KG1 (cell line): ENCODE data around the gene CDK13.
"Not testable (repeated sequence)": the region's sequence is repeated elsewhere in the genome, so short reads cannot be mapped to it uniquely, and the experiment has no call there.

Experiments used
- DNase-seq: peaks from one replicate; lab custom pipeline; 2025; lab: John Stamatoyannopoulos, UW

Gene CDK13

GRCh38 chr7:39949971-39950472, at the start of gene CDK13:
Gene CDK13, plus strand, starts transcription at chr7:39950256. Its CDS starts 386 bp downstream, at chr7:39950642.
- peak; percentile 62 for DNase-seq

- DNase-seq, result no peak
These were observed 46.0 kb upstream of the CDK13 start for GRCh38 chr7:39904077-39904486.

- no peak for DNase-seq
These were observed 41.9 kb upstream of the CDK13 start for GRCh38 chr7:39908141-39908540.

GRCh38 chr7:39908973-39909372, 41.1 kb upstream of the CDK13 start:
- DNase-seq, result no peak

- DNase-seq, result no peak
These were observed 40.5 kb upstream of the CDK13 start for GRCh38 chr7:39909526-39909925.

- DNase-seq, result no peak
These were observed 39.8 kb upstream of the CDK13 start for GRCh38 chr7:39910108-39910869.

- no peak for DNase-seq
These were observed 38.9 kb upstream of the CDK13 start for GRCh38 chr7:39911167-39911566.

- not testable (repeated sequence) for DNase-seq
These were observed 34.2 kb upstream of the CDK13 start for GRCh38 chr7:39915847-39916246.

- no peak for DNase-seq
These were observed 30.4 kb upstream of the CDK13 start for GRCh38 chr7:39919646-39920045.

- no peak for DNase-seq
These were observed 28.4 kb upstream of the CDK13 start for GRCh38 chr7:39921506-39922175.

- no peak for DNase-seq
These were observed 27.5 kb upstream of the CDK13 start for GRCh38 chr7:39922580-39922979.

- DNase-seq, result no peak
These were observed 27.0 kb upstream of the CDK13 start for GRCh38 chr7:39923091-39923490.

- DNase-seq, result no peak
These were observed 25.9 kb upstream of the CDK13 start for GRCh38 chr7:39924122-39924521.

- no peak for DNase-seq
These were observed 23.9 kb upstream of the CDK13 start for GRCh38 chr7:39926111-39926510.

GRCh38 chr7:39927018-39927417, 23.0 kb upstream of the CDK13 start:
- no peak for DNase-seq

GRCh38 chr7:39934132-39934531, 15.9 kb upstream of the CDK13 start:
- no peak for DNase-seq

GRCh38 chr7:39936761-39937160, 13.3 kb upstream of the CDK13 start:
- DNase-seq, result no peak

- DNase-seq, result no peak
These were observed 12.5 kb upstream of the CDK13 start for GRCh38 chr7:39937366-39938153.

GRCh38 chr7:39942883-39943282, 7.2 kb upstream of the CDK13 start:
- no peak for DNase-seq

- DNase-seq, result no peak
These were observed 3.4 kb upstream of the CDK13 start for GRCh38 chr7:39946693-39947092.

- DNase-seq, result peak; percentile 60
These were observed 1.6 kb upstream of the CDK13 start for GRCh38 chr7:39948375-39948955.
